LNCAP (cell line): ENCODE measurements around the gene TES.

Source experiments
- TF ChIP-seq, protein P1 (sequence below): fragments of 450-650 bp; IDR thresholded peaks from 2 replicates; pipeline ENCODE4 v1.5.1; 2017; ENCODE audit warnings: mild to moderate bottlenecking

The TES gene

DNA sequence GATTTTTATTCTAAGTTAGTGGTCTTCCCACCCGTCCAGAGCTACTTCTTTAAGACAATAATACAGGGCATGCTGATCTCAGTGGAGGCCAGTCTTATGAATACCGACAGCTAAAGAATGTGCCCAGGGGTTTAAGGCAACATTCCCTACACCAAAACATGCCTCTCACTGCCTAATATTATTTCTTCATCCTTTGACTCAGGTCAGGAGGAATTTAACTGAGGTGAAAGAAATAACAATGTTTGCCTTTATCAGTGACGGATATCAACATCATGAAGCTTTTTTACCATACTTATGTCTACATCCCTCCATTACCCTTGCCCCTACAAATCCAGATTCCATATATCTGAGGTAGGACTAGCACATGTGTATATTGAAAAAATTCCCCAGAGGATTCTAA is 33.3 kb upstream of the TES start:
- TF ChIP-seq, protein P1, sequence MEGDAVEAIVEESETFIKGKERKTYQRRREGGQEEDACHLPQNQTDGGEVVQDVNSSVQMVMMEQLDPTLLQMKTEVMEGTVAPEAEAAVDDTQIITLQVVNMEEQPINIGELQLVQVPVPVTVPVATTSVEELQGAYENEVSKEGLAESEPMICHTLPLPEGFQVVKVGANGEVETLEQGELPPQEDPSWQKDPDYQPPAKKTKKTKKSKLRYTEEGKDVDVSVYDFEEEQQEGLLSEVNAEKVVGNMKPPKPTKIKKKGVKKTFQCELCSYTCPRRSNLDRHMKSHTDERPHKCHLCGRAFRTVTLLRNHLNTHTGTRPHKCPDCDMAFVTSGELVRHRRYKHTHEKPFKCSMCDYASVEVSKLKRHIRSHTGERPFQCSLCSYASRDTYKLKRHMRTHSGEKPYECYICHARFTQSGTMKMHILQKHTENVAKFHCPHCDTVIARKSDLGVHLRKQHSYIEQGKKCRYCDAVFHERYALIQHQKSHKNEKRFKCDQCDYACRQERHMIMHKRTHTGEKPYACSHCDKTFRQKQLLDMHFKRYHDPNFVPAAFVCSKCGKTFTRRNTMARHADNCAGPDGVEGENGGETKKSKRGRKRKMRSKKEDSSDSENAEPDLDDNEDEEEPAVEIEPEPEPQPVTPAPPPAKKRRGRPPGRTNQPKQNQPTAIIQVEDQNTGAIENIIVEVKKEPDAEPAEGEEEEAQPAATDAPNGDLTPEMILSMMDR = no peak

DNA sequence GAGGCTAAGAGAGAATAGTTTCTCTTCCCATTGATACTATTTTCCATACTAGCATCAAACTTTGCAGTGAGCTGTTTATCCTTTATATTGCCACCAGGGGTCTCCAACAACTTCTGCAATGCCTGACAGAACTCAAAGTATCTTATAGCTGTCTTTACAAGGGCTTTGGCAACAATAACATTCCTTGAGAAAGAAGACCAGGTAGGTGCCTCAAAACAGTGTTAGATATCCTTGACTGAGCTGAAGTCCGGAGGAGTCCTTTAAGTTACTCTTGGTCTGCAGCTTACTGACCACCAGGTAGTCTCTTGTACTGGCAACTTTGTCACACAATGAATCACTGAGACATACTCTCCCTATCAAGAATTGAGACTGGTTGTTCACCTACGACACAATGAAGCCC is 30.0 kb upstream of the TES start:
- TF ChIP-seq, protein P1 = peak; percentile 72

DNA sequence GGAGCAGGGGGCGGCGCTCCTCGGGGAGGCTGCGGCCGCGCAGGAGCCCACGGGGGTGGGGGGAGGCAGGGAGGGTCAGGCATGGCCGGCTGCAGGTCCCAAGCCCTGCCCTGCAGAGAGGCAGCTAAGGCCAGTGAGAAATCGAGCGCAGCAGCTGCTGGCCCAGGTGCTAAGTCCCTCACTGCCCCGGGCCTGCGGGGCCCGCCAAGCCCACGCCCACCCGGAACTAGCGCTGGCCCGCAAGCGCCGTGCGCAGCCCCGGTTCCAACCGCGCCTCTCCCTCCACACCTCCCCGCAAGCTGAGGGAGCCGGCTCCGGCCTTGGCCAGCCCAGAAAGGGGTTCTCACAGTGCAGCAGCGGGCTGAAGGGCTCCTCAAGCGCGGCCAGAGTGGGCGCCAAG is 28.3 kb upstream of the TES start:
- TF ChIP-seq, protein P1 = no peak

DNA sequence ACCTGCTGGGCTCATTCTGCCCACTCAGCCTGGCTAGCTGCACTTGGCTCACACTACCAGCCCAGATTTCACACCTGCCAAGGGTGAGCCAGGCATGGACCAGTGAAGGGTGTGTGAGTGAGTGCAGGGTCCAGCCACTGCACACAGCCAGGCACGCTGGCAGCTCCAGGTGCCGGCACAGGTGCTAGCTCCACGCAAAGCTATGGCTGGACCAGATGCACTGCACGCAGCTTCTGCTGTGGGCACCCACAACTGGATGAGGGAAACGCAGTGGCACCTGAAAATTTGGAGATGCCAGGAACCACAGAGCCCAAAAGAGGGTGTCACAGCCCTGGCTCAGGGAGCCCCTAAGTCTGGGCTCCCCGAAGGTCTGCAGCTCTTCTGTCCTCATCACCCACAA is 24.9 kb upstream of the TES start:
- TF ChIP-seq, protein P1 = no peak

DNA sequence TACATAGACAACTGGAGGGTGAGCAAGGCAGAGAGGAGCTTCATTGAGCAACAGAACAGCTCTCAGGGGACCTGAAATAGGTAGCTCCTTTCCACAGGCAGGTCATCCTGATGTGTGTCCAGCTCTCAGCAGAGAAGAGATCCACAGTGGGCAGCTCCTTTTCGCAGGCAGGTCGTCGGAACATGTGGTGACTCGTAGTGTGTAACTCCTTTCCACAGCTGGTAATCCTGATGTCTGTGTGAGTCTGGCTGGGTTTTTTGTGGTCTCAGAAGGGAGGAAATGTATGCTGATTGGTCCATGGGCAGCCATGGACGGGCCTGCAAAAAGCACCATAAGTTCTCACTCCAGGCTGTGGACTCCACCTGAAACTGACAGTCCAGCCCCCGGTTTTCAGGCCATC is 24.4 kb upstream of the TES start:
- TF ChIP-seq, protein P1 = no peak

DNA sequence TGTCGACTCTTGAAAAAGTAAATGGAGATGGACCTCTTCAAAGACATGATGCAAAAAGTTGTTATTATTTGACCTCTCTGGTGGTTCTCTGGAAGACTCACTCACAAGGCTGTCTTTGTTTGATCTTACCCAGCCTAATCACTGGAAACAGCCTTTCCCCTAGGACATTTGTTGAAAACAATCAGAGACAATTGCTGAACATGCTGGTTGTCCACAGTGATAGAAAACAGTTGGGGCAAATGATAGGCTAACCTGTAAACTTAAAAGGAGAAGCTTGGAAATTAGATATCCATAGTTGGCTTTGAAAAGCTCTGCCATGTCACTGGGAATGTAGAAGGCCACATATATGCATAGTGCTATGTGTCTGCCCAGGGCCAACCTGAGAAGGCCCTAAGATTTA is 22.9 kb upstream of the TES start:
- TF ChIP-seq, protein P1 = no peak

DNA sequence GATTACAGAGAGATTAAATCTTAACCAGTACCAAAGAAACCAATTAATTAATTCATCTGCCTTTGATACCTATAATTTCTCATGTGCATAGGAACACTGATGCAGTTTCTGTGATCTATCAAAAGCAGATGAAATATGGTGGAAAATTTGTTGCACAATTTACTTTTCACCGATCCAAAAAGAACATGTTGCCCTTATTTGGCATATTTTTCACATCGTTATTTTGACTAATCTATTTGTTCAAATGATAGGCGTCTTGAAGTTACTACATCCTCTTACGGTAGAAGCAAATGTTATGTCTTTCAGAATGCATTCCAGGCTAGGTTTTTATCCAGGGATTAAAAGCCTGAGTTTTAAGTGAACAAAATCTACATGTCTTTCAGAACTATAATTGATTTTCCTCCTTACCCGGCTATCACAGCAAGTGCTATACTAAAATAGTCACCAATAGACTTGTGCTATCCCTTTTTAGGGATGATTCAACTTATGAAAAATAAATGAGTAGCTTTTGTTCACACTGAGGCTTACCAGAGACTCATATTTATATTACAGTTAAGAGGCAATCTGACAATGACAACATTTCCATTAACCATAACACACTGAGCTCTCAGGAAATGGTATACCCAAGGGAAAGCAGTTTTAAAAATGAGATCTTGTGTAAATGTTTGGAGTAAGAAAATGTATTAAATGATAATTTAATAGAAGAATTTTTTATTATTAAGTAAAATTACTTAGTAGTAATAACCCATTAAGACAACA is 16.8 kb upstream of the TES start:
- TF ChIP-seq, protein P1 = no peak

DNA sequence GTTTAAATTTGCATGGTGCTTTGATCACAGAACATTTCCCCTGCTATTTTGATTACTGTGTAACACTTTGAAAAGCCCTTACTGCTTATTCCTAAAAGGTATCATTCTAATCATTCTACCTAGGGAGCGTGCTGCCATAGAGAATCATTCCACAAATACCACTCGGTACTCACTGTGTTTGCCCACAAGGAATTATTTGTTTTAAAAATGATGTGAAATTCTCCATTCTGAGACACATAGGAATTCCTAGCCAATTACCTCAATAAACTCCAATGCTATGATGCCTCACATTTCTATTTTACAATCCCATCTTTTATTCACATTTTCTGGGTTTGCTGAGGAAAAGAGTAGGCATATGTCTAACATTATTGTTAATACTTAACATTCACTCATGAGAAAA is 16.2 kb upstream of the TES start:
- TF ChIP-seq, protein P1 = no peak
